ENCODE measurements around the gene SENP2. TPM values are rescaled to one million over a fixed set of nuclear protein-coding genes. Genes with fewer than 3 reads are reported as not detected.
"Not testable (repeated sequence)": the region's sequence is repeated elsewhere in the genome, so short reads cannot be mapped to it uniquely, and the experiment has no call there.

The SENP2 gene
- total RNA-seq, 1 donor from 2014 or later = 33.0 TPM

GRCh38 chr3:185586686-185587039 lies 568 bp downstream of the SENP2 start:
- DNase-seq (ENCODE audit: low spot score) = no peak

DNA sequence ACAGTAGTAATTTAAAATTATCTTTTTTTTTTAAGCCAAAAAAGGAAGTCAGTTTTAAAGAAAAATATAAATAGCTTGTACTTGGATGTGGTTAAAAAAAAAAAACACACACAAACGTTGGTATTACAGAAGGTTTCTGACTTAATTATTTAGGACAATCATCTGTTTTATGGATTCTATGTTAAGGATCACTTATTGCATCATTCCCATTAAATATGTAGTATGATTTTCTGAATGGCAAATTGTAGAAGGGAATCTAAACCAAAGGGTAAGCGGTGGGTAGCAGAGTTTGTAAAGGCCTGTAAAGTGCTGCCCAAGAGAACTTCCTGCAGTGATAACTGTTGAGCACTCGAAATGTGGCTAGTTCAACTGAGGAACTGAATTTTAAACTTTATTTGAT lies 8.0 kb downstream of the SENP2 start:
- no peak for DNase-seq (ENCODE audit: low spot score)

GRCh38 chr3:185595526-185595925 lies 9.4 kb downstream of the SENP2 start:
- DNase-seq (ENCODE audit: low spot score) = no peak

GRCh38 chr3:185605566-185605965 lies 19.5 kb downstream of the SENP2 start:
- DNase-seq (ENCODE audit: low spot score) = no peak

GRCh38 chr3:185606196-185606595 lies 20.1 kb downstream of the SENP2 start:
- DNase-seq (ENCODE audit: low spot score) = no peak

- DNase-seq (ENCODE audit: low spot score) = no peak
These were observed 26.9 kb downstream of the SENP2 start for GRCh38 chr3:185613016-185613415.

GRCh38 chr3:185623939-185624665 lies 38.0 kb downstream of the SENP2 start:
- no peak for DNase-seq (ENCODE audit: low spot score)

DNA sequence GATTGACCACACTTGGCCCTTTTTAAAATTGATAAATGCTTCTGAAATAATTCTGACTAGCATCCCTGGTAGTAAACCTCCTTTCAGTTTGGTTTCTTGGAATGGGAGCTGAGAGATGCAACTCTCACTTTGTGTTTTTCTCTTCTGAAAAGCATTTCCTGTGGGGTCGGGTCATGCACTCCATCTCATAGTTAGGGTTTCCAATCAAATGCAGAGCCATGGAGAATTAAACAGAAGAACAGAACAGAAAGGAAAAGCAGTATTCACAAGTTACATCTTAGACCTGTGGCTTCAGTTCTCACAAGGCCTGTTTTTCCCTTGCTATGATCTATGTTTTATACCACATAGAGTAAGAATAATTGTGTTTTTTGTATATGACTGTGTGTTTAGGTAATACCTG lies 39.7 kb downstream of the SENP2 start:
- no peak for DNase-seq (ENCODE audit: low spot score)

DNA sequence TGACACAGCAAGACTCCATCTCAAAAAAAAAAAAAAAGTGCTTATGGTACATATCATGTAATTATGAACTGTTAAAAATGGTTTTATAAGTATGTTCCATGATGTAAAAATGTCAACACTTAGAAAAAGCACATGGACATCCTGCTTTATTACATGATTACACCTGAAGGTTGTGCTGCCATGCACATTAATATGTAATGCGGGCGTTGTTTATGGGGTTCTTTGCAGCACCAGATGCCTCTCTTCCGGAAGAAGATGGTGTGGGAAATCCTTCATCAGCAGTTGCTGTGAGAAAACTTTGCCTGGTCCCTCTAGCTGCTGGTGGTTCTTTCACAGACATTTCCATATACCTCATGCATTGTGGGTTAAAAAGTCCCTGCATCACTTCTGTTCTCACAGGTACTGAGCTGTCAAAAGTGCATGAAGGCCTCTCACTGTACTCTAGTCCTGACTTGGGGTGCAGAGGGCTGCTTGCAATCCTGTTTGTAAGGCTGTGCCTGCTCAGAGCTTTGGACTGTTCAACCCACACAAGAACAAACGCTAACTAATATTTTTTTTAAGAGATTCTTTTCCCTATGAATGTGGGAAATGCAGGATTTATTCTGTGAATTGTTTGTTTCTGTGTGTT lies 43.6 kb downstream of the SENP2 start:
- no peak for DNase-seq (ENCODE audit: low spot score)

GRCh38 chr3:185630182-185630622 lies 44.1 kb downstream of the SENP2 start:
- no peak for DNase-seq (ENCODE audit: low spot score)

DNA sequence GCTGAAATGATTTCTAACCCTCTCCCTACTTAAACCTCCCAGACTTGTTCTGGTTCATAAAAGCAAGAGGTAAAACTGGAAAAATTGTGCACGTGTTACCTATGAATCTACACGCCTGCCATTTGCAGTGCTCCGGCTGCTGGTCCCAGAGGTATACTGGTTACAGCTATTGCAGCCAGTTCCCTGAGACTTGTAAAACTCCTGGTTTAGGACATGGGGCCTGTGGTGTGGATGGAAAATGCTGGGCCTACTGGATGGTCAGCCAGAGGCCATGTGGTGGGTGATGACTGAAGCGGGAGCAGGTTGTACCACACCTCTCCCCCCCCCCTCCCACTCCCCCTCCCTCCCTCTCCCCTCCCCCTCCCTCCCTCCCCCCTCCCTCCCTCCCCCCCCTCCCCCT lies 45.0 kb downstream of the SENP2 start:
- no peak for DNase-seq (ENCODE audit: low spot score)

GRCh38 chr3:185631508-185632206 lies 45.6 kb downstream of the SENP2 start:
- no peak for DNase-seq (ENCODE audit: low spot score)

DNA sequence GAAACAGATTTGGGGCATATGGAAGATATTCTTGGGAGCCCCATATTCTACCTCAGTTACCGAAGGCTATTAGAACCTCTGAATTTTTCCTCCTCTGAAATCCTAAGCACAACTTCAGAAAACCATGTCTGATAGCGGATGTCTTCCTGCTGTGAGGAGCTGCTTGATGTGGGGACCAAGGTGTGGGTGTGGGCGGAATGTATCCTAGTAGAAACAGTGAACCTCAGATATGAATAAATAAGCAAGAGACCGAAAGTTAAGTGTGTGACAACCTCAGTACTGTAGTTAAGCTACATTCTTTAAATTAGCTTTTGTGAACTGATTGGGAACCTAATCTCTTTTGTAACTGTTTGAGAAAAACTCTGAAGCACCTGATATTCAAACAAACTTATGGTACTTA lies 46.9 kb downstream of the SENP2 start:
- no peak for DNase-seq (ENCODE audit: low spot score)

DNA sequence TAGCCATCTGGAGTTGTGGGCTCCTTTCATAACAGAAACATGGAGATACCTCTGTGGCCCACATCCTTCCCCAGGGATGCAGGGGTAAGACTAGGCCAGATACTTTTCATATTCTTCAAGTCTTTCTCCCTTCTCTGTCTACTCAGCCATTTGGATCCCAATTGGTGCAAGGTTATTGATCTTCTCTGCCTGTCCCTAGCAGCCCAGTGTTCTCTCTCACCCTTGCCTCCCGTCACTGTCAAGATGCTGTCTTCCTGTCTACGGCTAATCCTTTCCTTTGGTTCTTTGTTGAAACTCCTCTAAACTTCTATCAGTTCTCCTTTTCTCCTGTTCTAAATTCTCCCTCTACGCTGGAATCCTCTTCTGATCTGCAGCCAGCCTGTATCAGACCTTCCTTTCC lies 51.3 kb downstream of the SENP2 start:
- no peak for DNase-seq (ENCODE audit: low spot score)

DNA sequence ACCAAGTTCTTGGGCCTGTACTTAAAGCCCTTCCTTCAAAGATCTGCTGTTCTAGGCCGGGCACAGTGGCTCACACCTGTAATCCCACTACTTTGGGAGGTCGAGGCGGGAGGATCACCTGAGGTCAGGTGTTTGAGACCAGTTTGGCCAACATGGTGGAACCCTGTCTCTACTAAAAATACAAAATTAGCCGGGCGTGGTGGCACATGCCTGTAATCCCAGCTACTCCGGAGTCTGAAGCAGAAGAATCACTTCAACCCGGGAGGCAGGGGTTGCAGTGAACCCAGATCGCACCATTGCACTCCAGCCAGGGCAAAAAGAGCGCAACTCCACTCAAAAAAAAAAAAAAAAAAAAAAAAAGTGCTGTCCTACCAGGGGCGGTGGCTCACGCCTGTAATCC lies 52.6 kb downstream of the SENP2 start:
- DNase-seq (ENCODE audit: low spot score) = not testable (repeated sequence)

- DNase-seq (ENCODE audit: low spot score) = no peak
These were observed 53.6 kb downstream of the SENP2 start for GRCh38 chr3:185639632-185640206.

GRCh38 chr3:185640308-185640707 lies 54.2 kb downstream of the SENP2 start:
- no peak for DNase-seq (ENCODE audit: low spot score)

GRCh38 chr3:185645191-185645590 lies 59.1 kb downstream of the SENP2 start:
- DNase-seq (ENCODE audit: low spot score) = not testable (repeated sequence)

DNA sequence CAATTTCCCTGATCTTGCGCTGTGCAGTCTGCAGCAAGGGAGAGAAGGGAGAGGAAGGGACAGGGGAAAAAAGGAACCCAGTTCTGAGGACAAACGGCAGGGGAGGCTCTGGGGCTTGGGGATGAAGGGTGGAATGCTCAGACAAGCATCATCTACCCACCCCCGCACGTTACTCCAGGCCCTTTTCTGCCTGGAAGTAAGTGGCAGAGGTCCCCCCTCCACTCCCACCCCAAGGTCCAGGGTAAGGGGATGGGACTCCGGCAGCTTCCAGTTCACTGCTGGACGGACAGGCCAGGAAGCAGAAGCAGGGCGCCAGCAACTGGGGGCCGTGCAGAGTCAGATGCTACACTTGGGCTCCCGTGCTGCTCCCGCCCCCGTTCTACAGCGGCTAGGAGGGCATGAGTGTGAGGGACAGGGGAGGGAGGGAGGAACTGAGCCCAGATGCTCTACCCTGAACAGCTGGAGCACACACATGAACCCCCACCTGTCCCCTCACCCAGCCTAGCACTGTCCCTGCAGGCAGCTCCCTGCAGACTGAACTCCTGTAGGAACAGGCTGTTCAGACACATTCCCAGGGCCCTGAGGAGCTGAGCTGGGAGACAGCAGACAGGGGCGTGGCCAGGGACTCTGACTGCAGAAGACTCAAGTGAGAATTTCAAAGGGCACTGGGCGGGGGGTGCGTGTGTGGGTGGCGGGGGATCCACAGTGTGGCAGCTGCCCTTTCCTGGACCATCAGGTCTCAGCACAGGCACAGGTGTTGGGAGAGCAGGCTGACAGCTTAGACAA lies 59.7 kb downstream of the SENP2 start:
- no peak for DNase-seq (ENCODE audit: low spot score)

GRCh38 chr3:185646382-185647133 lies 60.5 kb downstream of the SENP2 start:
- DNase-seq (ENCODE audit: low spot score) = no peak
